ENCODE data around the gene ADAM11. TPM values are rescaled to one million over a fixed set of nuclear protein-coding genes. Genes with fewer than 3 reads are reported as not detected.

The ADAM11 gene
- total and polyA plus RNA-seq, 7 donors, result under 0.01 to 3.3 (median 2.5) TPM; not detected in 1

DNA sequence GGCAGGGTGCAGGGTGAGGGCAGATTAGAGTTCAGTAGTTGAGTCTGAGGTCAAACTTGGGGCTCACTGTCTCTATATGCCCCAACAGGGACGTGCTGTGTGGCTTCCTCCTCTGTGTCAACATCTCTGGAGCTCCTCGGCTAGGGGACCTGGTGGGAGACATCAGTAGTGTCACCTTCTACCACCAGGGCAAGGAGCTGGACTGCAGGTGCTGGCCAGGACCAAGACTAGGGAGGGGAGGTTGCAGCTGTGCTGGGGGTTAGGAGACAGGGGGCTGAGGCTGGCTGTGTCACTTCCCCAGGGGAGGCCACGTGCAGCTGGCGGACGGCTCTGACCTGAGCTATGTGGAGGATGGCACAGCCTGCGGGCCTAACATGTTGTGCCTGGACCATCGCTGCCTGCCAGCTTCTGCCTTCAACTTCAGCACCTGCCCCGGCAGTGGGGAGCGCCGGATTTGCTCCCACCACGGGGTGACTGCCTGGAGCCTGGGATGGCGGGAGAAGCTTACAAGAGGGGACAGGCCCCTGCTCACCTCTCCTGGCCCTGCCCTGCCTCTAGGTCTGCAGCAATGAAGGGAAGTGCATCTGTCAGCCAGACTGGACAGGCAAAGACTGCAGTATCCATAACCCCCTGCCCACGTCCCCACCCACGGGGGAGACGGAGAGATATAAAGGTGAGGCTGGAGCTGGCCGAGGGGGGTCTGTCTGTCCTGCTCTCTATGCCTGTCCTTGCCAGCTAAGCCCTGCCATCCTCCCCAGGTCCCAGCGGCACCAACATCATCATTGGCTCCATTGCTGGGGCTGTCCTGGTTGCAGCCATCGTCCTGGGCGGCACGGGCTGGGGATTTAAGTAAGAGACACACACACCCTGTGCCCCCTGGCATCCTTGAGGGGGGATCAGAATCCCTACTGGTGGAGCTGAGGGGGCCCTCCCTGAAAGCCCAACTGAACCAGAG lies 18.9 kb downstream of the ADAM11 start:
- Histone ChIP-seq H3K27ac (peak overlapping the region in 3 of 4 donors; percentile 23 to 88 (median 84)), H3K36me3 (no peaks in the 10 kb centered on the region), H3K9me3 (no peaks in the 10 kb centered on the region), H3K4me3 (no peak overlapping the region), H3K27me3 (peaks cover 1 to 3% (median 3%) of the 10 kb centered on the region in 3 donors), H3K4me1 (peaks cover 0 to 77% (median 56%) of the 10 kb centered on the region in 4 donors)
- WGBS, 2 donors, result 85 to 88% methylated on average over 20 of the region's 20 CpGs
- DNase-seq, result no peak
- intact Hi-C loops (cut with DNase I), result loop anchor here (2.0 to 5.0 kb wide), 2 partner anchors 27 to 50 kb away; no protein-coding TSS in a partner anchor
- TF ChIP-seq POLR2A (IDR thresholded peaks at IDR 0.05) (no peak), POLR2AphosphoS5 (IDR thresholded peaks at IDR 0.05) (no peak), EP300 (IDR thresholded peaks at IDR 0.05) (no peak)
- TF ChIP-seq, protein P1, sequence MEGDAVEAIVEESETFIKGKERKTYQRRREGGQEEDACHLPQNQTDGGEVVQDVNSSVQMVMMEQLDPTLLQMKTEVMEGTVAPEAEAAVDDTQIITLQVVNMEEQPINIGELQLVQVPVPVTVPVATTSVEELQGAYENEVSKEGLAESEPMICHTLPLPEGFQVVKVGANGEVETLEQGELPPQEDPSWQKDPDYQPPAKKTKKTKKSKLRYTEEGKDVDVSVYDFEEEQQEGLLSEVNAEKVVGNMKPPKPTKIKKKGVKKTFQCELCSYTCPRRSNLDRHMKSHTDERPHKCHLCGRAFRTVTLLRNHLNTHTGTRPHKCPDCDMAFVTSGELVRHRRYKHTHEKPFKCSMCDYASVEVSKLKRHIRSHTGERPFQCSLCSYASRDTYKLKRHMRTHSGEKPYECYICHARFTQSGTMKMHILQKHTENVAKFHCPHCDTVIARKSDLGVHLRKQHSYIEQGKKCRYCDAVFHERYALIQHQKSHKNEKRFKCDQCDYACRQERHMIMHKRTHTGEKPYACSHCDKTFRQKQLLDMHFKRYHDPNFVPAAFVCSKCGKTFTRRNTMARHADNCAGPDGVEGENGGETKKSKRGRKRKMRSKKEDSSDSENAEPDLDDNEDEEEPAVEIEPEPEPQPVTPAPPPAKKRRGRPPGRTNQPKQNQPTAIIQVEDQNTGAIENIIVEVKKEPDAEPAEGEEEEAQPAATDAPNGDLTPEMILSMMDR (IDR thresholded peaks at IDR 0.05), result no peak

DNA sequence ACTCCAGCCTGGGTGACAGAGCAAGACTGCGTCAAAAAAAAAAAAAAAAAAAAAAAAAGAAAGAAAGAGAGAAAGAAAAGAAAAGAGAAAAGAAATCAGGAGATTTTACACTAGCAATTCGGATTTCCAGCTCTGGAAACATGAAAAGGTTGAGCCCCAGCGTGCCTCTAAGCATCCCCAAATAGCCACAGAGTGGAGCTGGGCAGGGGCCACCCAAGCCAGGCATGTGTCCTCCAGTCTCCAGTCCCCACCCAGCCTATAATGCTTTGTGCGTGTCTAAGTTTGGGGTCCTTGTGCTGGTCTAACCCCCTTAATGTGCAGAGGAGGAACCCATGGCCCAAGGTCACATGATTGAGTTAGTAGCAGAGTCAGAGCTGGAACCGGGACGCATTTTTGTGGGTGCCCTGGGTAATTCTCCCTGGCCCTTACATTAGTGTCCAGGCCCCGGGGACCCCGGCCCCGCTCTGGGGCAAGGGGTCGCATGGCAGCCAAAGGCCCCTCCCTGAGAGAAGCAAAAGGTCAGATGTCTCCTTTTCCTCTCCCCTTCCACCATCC lies 19.9 kb downstream of the ADAM11 start:
- Histone ChIP-seq H3K36me3 (no peaks in the 10 kb centered on the region), H3K27me3 (no peaks in the 10 kb centered on the region), H3K9me3 (no peaks in the 10 kb centered on the region), H3K4me1 (peaks cover 0 to 85% (median 62%) of the 10 kb centered on the region in 4 donors), H3K4me3 (peak overlapping the region in 3 of 4 donors; percentile 31 to 43 (median 40)), H3K27ac (peak overlapping the region in 3 of 4 donors; percentile 78 to 88 (median 84))
- 18 to 33% methylated on average over 10 of the region's 10 CpGs for WGBS, 2 donors
- DNase-seq, result no peak
- TF ChIP-seq POLR2AphosphoS5 (IDR thresholded peaks at IDR 0.05) (no peak), EP300 (IDR thresholded peaks at IDR 0.05) (no peak), POLR2A (IDR thresholded peaks at IDR 0.05) (no peak)
- TF ChIP-seq, protein P1 (IDR thresholded peaks at IDR 0.05), result no peak
- intact Hi-C loops (cut with DNase I), result loop anchor here (1.0 to 5.0 kb wide), 3 partner anchors 26 to 86 kb away; no protein-coding TSS in a partner anchor

DNA sequence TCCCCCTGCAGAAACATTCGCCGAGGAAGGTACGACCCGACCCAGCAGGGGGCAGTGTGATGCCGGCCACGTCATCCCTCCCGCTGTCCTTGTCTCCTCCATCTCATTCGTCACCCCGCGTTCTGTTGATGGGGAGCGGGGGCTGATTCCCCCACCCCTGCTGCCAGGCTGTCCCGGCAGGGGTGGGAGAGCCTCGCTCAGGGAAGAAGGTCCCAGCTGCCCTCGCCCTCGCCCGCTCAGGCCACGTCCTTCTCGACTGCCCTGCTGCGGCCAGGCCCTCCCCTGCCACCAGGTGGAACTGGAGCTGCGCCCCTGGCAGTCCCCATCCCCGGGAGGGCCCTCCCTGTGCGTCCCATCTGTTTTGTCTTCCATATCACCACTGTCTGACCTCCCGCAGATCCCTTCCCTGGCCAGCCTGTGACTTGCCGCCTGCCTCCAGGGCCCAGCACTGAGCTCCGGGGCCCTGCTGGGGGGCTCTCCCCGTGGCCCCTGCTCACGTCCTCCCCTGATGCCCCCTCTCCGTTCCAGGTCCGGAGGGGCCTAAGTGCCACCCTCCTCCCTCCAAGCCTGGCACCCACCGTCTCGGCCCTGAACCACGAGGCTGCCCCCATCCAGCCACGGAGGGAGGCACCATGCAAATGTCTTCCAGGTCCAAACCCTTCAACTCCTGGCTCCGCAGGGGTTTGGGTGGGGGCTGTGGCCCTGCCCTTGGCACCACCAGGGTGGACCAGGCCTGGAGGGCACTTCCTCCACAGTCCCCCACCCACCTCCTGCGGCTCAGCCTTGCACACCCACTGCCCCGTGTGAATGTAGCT lies 20.6 kb downstream of the ADAM11 start:
- intact Hi-C loops (cut with DNase I), result loop anchor here (1.0 to 5.0 kb wide), 3 partner anchors 25 to 85 kb away; no protein-coding TSS in a partner anchor
- TF ChIP-seq, protein P1 (IDR thresholded peaks at IDR 0.05), result peak; percentile 88 to 98 (median 96)
- peak; percentile 18 to 62 (median 56) for TF ChIP-seq POLR2AphosphoS5 (IDR thresholded peaks at IDR 0.05)
- TF ChIP-seq POLR2A (IDR thresholded peaks at IDR 0.05), result no peak
- TF ChIP-seq EP300 (IDR thresholded peaks at IDR 0.05), result no peak
- H3K27ac ChIP-seq, result peak overlapping the region; percentile 30 to 88 (median 81)
- H3K9me3 ChIP-seq, result no peaks in the 10 kb centered on the region
- no peaks in the 10 kb centered on the region for H3K27me3 ChIP-seq
- no peaks in the 10 kb centered on the region for H3K36me3 ChIP-seq
- 15 to 21% methylated on average over 36 of the region's 36 CpGs for WGBS, 2 donors
- peak overlapping the region in 3 of 4 donors; percentile 31 to 43 (median 40) for H3K4me3 ChIP-seq
- peak; percentile 93 for DNase-seq
- peaks cover 0 to 80% (median 62%) of the 10 kb centered on the region in 4 donors for H3K4me1 ChIP-seq

DNA sequence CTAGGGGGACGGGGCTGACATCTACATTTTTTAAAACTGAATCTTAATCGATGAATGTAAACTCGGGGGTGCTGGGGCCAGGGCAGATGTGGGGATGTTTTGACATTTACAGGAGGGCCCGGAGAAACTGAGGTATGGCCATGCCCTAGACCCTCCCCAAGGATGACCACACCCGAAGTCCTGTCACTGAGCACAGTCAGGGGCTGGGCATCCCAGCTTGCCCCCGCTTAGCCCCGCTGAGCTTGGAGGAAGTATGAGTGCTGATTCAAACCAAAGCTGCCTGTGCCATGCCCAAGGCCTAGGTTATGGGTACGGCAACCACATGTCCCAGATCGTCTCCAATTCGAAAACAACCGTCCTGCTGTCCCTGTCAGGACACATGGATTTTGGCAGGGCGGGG lies 21.4 kb downstream of the ADAM11 start:
- no peak overlapping the region for H3K4me3 ChIP-seq
- WGBS, 2 donors, result 76 to 87% methylated on average over 12 of the region's 12 CpGs
- peaks cover 0 to 73% (median 59%) of the 10 kb centered on the region in 4 donors for H3K4me1 ChIP-seq
- no peak for DNase-seq
- H3K27ac ChIP-seq, result peak overlapping the region in 3 of 4 donors; percentile 78 to 88 (median 84)
- H3K27me3 ChIP-seq, result no peaks in the 10 kb centered on the region
- no peaks in the 10 kb centered on the region for H3K36me3 ChIP-seq
- intact Hi-C loops (cut with DNase I), result no loop called here
- no peaks in the 10 kb centered on the region for H3K9me3 ChIP-seq
- TF ChIP-seq, protein P1 (IDR thresholded peaks at IDR 0.05), result no peak
- no peak for TF ChIP-seq EP300 (IDR thresholded peaks at IDR 0.05)
- TF ChIP-seq POLR2A (IDR thresholded peaks at IDR 0.05), result no peak
- no peak for TF ChIP-seq POLR2AphosphoS5 (IDR thresholded peaks at IDR 0.05)
